ENCODE data around the gene RNF150. TPM values are rescaled to one million over a fixed set of nuclear protein-coding genes. Genes with fewer than 3 reads are reported as not detected.

The RNF150 gene
- total and polyA plus RNA-seq, 2 of the 4 experiments (the other 2 are of a cell fraction), result 6.2 to 18.1 TPM

- H2BK20ac ChIP-seq (ENCODE audit: low read depth, low read length), result no peak overlapping the region
- no peak overlapping the region for H4K5ac ChIP-seq (ENCODE audit: low read depth, low read length)
- no peak overlapping the region for H2BK120ac ChIP-seq (ENCODE audit: low read depth, low read length)
- no peaks in the 10 kb centered on the region for H3K36me3 ChIP-seq (ENCODE audit: control insufficient read depth, insufficient read depth, low read length)
- H4K91ac ChIP-seq (ENCODE audit: insufficient read depth, low read depth, low read length), result no peak overlapping the region
- H3K4me2 ChIP-seq (ENCODE audit: low read depth, low read length), result no peak overlapping the region
- no peak overlapping the region for H3K18ac ChIP-seq (ENCODE audit: low read depth, low read length)
- H2AK9ac ChIP-seq (replicated peaks; ENCODE audit: low read depth, low read length, poor library complexity), result no peak overlapping the region
- no peak overlapping the region for H2AK5ac ChIP-seq (ENCODE audit: low read depth, low read length)
- ChIA-PET CTCF (interaction anchor here (1.1 to 1.2 kb wide), 2 partner anchors 8 to 9 kb away, joined by 4 to 7 read pairs; no protein-coding TSS in a partner anchor), POLR2A (ENCODE audit: unreplicated experiment) (no interaction called here)
- no peak overlapping the region; the same call in 1 of the 2 replicates for H3K14ac ChIP-seq (replicated peaks; ENCODE audit: low read depth, low read length)
- no peaks in the 10 kb centered on the region for H3K27me3 ChIP-seq (ENCODE audit: control insufficient read depth, insufficient read depth, low read length)
- no peak for TF ChIP-seq MXI1 (IDR thresholded peaks at IDR 0.05; ENCODE audit: borderline replicate concordance, low read depth, low read length)
- no peak for TF ChIP-seq RFX5 (IDR thresholded peaks at IDR 0.05; ENCODE audit: low read depth, low read length)
- no peak for TF ChIP-seq SMC3 (IDR thresholded peaks at IDR 0.05; ENCODE audit: low read depth, low read length)
- peaks cover 2% of the 10 kb centered on the region; the same call in 1 of the 2 replicates for H3K4me1 ChIP-seq (ENCODE audit: control insufficient read depth, insufficient read depth, low read length)
- no peak overlapping the region for H3K4me3 ChIP-seq (ENCODE audit: insufficient read depth, low read depth, low read length)
- in situ Hi-C loops (cut with MboI; ENCODE audit: low sequenced_read_pairs), result no loop called here
- dilution Hi-C loops (cut with HindIII; ENCODE audit: low sequenced_read_pairs, unreplicated experiment), result loop anchor here (25.0 kb wide), 1 partner anchor 261 kb away; the partner anchor contains the start of gene RNF150
- no peak overlapping the region for H3K23ac ChIP-seq (ENCODE audit: low read depth, low read length)
- intact Hi-C loops (cut with micrococcal nuclease), result no loop called here
- no peak overlapping the region for H4K8ac ChIP-seq (ENCODE audit: low read depth in 2 of 2, low read length in 2 of 2)
- H3K9me3 ChIP-seq (ENCODE audit: control insufficient read depth, insufficient read depth, low read length), result peaks cover 2% of the 10 kb centered on the region; the same call in 1 of the 2 replicates
- peak; percentile 51 for ATAC-seq (ENCODE audit: low read depth)
- no peaks in the 10 kb centered on the region for H3K9me1 ChIP-seq (ENCODE audit: insufficient read depth, low read length)
- H3K79me1 ChIP-seq (ENCODE audit: low read depth in 1 of 2, low read length in 2 of 2), result no peaks in the 10 kb centered on the region
- no peak overlapping the region for H3K27ac ChIP-seq (ENCODE audit: insufficient read depth, low read length)
- WGBS, 2 experiments (ENCODE audit: extremely low coverage in 2 of 2, insufficient read length in 1 of 2), result no CpG with 5 or more reads among the region's 1 CpG
- DNase-seq, result no peak
- no peak overlapping the region for H2BK15ac ChIP-seq (ENCODE audit: low read depth, low read length)
- no peak overlapping the region for H3K4ac ChIP-seq (ENCODE audit: low read depth, low read length)
- H3K56ac ChIP-seq (ENCODE audit: extremely low read depth, insufficient read depth, low read length), result no peak overlapping the region
- BruUV-seq (replicated peaks), result no TSS peak
- H2AFZ ChIP-seq (replicated peaks; ENCODE audit: low read length, poor library complexity), result no peak overlapping the region
- H2BK5ac ChIP-seq (ENCODE audit: low read depth, low read length, poor library complexity, severe bottlenecking), result no peak overlapping the region
- no peak overlapping the region for H3K9ac ChIP-seq (ENCODE audit: low read depth, low read length)
- no peaks in the 10 kb centered on the region for H4K20me1 ChIP-seq (ENCODE audit: insufficient read depth, low read length)
These were observed 257.4 kb downstream of the RNF150 start for GRCh38 chr4:140875746-140876452.
